ENCODE results near the gene CTDP1.

The CTDP1 gene

DNA sequence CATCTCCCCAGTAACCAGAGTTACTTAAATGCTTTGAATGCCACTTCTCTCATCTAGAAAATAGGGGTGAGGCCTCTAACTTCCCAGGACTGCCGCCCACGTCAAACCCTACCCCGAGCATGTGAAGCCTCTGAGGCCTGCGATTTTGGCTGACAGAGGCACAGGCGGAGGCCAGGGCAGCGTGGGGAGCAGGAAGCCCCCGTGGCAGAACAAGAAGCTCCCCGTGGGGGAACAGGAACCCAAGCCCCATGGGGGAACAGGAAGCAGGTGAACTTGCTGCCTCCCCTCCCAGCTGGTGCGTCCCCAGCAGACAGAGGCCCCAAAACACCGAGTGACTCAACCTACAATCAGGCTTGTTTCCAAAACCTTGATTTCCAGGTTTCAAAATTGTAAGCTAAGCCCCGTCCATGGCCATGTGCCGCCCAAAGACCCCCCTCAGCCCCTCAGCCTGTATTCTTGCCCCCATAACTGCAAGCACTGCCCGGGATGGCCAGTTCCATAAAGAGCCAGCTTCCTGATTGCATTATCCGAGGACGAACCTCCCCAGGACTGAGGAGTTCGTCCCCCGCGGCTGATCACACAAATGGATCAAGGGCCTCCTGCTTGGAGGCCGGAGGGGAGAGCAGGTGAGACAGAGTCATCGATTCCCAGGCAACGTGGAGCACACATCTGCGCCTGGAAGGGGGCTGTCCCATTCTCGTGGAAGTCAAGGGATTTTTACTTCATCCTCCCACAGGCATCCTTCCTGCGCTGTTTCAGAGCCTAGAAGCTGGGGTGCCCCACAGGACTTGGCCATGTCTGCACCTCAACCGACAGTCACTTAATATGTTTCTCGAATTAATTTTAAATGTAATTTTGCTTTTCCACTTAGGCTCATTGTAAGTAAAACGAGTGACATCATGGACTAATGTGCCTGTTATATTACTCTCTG lies 36.3 kb upstream of the CTDP1 start:
- DNase-seq (ENCODE audit: low read depth in 1 of 2, low spot score in 1 of 2) = no peak

DNA sequence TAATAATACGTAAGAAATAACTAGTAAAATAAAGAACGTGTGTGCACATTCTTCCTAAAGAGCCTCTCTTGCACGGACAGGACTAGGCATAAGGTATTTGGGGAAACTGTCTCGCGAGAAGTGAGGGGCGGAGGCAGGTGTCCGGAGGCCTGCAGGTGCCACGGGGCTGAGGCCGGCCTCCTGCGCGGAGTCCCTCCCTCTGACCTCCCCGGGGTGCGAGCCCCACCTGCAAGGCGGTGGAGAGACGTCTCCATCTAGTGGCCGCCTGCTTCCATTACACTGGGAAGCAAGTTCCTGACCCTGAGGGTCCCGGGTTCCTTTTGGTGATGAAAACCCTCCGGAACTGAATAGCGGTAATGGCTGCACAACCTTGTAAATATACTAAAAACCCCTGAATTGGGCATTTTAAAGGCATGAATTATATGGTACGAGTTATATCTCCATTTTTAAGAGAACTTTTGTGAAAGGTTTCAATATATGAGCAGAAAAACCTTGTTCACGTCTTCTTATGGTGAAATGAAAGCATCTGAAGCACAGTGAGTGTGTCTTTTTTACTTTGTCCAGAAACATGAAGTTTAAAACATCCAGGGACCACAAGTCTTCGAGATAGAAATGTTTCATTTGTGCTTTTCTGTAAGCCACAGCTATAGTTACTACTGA lies 35.5 kb upstream of the CTDP1 start:
- DNase-seq (ENCODE audit: low read depth in 1 of 2, low spot score in 1 of 2) = peak; percentile 41 to 52

DNA sequence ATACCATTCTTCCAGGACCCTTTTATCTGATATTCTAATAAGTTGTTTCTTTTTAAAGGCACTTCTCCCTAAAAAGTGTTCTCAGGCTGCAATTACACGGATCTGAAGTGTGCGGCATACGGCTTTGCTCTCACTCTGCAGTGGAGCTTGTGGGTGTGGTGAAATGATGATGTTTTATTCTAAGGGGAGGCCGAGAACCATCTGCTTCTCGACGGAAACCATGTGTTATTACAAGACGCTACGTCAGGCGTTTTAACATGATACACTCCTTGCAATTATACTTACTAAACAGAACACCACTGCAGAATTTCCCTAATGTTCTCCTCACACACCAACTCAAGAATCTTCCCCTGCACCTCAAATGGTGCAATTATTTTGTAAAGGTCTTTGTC lies 34.9 kb upstream of the CTDP1 start:
- DNase-seq (ENCODE audit: low read depth in 1 of 2, low spot score in 1 of 2) = no peak

DNA sequence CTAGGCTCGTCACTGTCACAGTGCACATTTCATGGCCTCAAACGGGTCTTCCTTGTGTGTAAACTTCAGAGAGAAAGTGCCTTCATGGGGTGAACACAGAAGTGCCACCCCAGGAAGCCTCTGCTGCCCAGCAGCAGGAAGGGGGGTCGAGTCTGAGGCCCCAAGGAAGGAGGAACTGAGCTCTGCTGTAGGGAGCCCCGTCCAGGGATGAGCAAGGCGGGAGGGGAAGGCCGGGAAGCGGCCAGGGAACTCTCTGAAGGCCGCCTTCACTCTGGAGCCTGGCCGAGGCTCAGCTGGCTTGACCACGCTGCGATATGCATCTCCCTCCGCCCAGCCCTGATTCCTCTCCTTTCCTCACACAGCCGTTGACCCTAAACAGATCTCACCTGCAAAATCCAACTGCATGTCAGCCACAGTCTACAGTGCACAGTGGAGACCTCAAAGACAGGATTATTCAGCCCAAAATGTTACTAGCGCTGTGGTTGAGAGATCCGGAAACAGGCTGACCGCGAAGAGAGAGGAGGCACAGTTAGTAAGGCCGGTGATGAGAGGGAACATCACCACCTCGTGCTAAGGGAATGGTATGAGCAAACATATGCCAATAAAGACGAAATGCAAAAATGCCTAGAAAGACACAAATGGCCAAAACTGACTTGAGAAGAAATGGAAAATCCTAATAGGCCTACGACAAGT lies 34.2 kb upstream of the CTDP1 start:
- no peak for DNase-seq (ENCODE audit: low read depth in 1 of 2, low spot score in 1 of 2)

DNA sequence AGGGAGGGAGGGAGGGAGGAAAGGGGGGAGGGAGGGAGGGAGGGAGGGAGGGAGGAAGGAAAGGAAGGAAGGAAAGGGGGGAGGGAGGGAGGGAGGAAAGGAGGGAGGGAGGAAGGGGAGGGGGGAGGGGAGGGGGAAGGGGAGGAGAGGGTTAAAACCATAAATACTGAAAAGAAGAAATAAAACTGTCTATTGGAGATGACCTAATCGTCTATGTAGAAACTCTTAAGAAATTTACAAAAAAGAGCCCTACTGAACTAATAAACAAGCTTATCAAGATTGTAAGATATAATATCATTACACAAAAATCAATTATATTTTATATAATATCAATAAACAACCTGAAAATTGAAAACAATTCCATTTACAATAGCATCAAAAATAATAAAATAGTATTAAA lies 32.3 kb upstream of the CTDP1 start:
- DNase-seq (ENCODE audit: low read depth in 1 of 2, low spot score in 1 of 2) = no peak

DNA sequence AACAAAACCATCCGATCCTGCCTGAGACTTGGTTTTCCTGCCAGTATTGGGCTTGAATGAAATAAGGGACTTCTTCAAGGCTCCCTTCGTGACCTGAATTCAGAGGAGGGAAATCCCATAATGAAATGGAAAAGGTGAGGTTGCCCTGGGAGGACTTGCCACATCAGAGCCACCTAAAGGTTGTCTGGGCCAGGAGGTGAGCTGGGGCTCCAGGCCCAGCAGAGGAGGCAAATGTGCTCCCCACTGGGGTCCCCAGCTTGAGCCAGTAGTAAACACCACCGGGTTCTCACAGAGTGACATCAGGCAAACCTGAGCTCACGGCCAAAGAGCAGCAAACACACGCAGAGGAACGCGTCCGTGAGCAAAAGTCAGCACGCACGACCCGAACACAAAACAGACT lies 28.6 kb upstream of the CTDP1 start:
- DNase-seq (ENCODE audit: low read depth in 1 of 2, low spot score in 1 of 2) = no peak

DNA sequence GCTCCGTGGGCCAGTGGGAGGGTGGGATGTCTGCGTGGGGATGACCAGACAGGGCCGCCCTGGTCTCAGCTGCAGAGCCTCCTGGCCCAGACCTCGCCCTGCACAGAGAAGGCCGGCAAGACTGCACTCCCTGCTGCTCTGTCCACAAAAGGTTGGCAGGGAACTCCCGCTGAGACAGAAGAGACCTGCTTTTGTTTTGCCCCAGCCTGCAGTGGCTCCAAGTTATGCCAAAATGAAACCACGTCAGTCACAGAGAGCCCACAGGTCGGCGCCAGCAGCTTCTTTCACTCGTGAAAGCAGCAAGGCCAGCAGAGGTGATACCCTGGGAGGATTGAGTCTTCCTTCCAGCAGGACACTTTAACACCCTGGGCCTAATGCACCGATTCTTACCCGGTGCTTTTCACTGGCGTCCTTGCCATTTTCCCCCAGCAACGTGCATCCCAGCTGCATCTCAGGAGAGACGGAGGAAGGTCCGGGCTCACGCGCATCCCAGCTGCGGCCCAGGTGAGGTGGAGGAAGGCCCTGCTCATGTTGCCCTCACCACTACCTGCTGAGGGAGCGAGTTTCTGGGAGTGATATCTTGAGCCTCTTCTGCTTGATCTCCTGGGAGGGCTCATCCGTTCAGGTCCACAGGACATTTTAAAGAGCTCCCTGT lies 22.1 kb upstream of the CTDP1 start:
- no peak for DNase-seq (ENCODE audit: low read depth in 1 of 2, low spot score in 1 of 2)

DNA sequence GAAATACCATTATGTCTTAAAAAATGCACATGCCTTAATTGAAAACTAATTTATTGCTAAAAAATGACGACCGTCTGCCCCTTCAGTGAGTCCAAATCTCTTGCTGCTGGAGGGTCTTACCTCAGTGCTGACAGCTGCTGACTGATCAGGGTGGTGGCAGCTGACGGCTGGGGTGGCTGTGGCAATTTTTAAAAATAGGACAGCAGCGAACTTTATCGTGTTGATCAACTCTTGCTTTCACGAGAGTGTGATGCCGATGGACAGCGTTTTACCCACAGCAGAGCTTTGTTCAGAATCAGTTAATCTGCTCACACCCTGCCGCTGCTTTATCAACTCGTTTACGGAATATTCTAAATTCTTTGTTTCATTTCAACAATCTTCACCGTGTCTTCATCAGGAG lies 21.2 kb upstream of the CTDP1 start:
- DNase-seq (ENCODE audit: low read depth in 1 of 2, low spot score in 1 of 2) = no peak

DNA sequence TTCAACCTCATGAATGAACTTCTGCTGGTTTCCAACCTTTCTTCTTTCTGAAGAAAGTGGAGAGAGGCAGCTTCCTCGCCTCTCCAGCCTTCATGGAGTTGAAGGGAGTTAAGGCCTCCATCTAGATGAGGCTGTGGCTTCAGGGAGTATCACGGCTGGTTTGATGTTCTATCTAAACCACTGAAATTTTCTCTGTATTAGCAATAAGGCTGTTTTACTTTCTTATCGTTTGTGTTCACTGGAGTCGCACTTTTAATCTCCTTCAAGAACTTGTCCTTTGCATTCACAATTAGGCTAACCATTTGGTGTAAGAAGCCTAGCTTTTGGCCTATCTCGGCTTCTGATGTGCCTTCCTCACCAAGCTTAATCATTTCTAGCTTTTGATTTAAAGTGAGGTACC lies 19.9 kb upstream of the CTDP1 start:
- no peak for DNase-seq (ENCODE audit: low read depth in 1 of 2, low spot score in 1 of 2)

DNA sequence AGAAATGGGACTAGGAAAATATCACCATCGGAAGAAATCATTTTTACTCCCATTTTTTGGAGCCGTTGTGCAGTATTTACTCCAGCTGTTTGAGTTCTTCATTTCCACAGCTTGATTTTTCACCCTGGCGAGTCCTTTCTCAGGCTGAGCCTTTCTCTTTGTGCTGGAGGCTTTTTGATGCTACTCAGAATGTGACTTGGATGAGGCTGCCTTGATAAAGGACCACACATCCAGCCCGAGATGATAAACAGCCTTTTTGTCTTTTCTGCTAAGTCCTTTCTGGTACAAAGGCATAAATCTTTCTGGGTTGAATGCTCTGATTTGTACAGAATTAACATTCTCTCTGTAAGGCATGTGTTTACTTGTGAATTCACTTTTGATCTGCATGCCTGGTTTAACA lies 17.6 kb upstream of the CTDP1 start:
- no peak for DNase-seq (ENCODE audit: low read depth in 1 of 2, low spot score in 1 of 2)

DNA sequence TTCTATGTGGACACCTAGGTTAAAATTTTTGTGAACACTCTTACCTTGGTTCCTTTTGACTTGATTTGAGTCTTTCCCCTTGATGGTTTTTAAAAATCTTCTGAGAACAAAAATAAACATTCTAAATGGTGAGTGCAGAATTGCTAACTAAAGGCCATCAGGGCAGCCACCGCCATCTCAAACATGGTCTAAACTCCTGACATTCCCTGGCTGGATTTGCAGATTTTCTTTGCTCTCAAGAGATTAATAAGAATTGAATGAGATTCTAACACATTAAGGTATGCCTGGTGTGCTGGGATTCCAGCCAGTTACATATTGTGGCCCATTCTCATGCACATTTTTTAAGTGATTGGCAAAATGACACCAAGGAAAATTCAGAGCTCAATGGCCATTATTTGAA lies 17.2 kb upstream of the CTDP1 start:
- no peak for DNase-seq (ENCODE audit: low read depth in 1 of 2, low spot score in 1 of 2)

DNA sequence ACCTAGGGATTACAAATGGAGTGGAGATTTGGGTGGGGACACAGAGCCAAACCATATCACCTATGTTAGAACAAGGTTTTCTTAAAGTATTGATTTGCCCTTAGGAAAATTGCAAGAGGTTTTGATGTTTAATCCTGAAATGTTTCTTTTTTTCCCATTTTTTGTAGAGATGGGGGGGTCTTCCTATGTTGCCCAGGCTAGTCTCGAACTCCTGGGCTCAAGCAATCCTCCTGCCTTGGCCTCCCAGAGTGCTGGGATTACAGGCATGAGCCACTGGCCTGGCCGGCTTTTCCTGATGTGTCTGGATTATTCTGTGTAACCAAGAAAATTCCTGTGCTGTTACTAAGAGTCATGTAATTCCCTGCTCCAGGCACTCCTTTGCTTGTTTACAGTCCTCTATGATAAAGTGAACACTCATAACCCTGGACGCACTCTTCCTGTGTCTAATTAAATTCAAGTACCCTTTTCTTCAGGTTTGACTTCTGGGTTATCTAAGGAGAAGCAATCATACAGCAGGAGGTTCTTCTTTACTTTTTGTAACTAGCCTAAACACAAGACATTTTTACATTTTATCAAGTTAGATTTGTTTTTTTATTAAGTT lies 15.0 kb upstream of the CTDP1 start:
- no peak for DNase-seq (ENCODE audit: low read depth in 1 of 2, low spot score in 1 of 2)

DNA sequence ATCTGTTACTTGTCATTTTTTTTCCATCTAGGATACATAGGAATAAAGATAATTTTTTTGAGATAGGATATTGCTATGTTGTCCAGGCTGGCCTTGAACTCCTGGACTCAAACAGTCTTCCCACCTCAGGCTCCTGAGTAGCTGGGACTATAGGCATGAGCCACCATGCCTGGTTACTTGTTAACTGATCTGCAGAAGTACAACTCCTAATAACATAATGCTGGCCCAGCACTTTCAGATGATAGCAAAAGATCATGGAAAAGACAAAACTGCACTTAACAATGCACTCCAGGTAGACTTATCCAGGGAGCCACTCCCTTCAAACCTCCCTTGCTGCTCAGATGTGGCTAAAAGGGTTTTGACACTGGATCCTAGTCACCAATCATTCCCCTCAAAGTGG lies 11.4 kb upstream of the CTDP1 start:
- no peak for DNase-seq (ENCODE audit: low read depth in 1 of 2, low spot score in 1 of 2)

DNA sequence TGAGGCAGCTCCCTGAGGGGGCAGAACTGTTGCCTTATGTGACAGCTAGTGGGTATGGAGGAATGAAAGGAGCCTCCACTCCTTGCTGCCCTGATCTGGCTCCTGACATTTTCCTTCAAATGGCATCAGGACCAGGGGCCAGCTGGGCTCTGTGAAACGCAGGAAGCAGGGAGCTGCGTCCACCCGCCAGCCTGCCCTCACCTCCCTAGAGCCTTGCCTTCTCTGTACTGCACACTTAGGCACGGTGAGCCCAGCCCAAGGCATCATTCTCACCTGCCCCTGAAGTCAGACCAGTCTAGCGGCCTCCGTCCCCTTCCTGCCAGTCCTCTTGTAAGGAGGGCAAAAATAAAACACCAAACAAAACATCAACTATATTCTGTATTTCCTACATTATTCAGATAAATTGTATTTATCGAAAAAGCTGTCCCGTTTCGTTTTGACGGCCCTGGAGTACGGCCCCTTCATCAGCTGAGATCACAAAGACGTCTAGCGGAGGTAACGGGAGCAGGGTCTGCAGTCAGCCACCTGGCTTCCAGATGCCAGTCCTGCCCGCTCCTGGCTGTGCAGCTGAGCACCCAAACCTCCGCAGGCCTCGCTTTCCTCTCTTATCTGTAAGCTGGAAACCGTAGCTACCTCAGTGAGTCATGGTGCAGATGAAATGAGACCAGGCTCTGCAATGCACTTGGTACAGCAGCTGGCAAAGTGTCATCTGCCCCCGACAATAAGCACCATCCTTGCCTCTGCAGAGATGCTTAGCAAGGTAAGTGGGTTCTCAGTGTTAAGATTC lies 6.9 kb upstream of the CTDP1 start:
- DNase-seq (ENCODE audit: low read depth in 1 of 2, low spot score in 1 of 2) = no peak

DNA sequence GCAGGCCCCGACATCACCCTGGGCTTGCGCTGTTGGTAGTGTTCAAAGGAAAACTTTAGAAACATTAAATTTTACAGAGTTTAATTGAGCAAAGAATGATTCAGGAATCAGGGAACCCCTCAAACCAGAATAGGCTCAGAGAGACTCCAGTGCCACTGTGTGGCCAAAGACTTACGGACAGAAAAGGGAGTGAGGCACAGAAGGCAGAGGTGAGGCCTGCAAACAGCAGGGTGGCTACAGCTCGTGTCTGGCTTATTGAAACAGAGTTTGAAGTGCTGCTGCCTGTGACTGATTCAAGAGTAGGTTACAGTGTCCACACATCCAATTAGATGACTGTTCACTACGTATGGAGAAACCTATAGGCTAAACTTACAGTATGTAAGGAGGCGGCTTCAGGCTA lies 2.4 kb upstream of the CTDP1 start:
- DNase-seq (ENCODE audit: low read depth in 1 of 2, low spot score in 1 of 2) = no peak

DNA sequence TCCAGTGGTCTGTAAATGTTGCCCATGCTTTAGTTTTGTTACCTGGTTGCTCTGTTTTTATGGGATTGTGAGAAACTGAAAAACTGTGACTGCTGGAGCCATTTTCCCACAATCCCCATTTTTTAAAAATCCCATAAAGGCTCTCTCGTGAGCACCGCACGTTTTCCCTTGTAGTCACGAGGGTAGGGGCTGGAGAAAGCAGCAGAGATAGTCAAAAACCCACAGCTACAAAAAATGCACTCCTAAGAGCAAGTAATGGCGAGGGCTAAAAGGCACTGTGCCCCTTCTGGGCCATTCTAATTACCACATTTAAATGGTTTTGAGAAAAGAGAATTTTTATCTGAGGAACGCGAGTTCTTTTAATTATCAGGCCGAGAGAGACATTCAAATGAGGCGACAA lies 1.8 kb upstream of the CTDP1 start:
- DNase-seq (ENCODE audit: low read depth in 1 of 2, low spot score in 1 of 2) = no peak

DNA sequence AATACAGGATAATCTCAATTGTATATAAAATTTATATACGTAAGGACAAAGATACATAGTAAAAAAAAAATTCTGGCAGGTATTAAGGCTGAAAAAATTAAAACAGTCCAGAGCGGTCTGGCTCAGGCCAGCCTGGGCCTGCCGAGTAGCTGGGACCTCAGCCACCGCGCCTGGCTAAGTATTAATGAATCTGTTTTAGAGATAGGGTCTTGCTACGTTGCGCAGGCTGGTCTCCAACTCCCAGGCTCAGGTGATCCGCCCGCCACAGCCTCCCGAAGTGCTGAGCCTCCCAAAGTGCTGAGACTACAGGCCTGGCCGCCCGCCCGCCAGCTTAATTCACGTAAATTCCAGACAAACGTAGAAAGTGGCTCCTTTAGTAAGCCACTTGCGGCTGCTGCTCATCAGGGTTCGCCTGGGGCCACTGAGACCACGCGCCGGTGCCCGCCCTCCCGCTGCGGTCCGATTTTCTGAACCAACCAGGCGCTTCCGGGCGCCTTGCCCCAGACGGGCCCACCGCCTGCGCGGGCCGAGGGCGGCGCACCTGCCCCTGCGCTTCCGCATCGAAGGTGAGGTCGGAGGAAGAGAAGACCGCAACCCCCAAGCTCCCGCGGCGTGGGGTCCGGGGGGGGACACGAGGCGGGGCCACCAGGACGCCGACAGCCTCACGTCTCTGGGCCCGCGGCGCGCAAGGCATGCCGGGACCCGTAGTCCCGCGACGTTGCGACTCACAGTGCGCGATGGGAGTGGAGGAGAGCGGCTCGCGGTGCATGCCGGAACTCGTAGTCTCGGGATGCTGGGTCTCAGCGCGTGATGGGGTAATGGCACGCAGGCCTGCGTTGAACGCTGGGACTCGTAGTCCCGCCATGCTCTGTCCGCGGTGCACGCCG lies 695 bp upstream of the CTDP1 start:
- DNase-seq (ENCODE audit: low read depth in 1 of 2, low spot score in 1 of 2) = peak; percentile 95 to 97

DNA sequence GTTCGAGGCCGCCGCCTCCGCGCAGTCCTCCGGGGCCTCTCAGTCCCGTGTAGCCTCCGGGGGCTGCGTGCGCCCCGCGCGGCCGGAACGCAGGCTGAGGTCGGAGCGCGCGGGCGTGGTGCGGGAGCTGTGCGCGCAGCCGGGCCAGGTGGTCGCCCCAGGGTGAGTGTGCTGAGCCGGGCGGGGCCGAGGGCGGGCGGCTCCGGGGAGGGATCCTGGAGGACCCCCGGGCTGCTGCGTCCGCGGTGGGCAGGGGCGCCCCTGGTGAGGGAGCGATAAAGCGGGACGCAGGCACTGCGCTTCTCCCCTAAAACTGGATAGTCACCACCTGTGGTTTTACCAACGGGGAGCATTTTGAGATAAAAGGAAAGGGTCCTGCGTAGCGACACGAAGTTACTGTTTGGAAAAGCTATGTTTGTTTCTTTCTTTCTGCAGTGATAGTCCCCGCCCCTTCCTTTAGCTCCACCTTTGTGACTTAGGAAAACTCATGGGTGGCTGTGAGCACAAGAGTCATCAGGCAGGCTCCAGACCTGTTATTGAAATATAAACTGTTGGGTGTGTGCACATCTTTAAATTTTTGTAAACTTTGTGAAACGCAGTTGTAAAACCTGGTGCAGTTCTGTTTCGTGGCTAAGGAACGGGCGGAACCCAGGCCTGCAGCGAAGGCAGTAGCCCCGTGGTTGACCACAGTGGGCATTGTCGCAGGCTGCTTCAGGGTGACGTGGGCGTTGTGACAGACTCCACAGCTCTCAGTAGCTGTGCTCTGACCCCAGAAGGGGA lies 687 bp downstream of the CTDP1 start:
- no peak for DNase-seq (ENCODE audit: low read depth in 1 of 2, low spot score in 1 of 2)

DNA sequence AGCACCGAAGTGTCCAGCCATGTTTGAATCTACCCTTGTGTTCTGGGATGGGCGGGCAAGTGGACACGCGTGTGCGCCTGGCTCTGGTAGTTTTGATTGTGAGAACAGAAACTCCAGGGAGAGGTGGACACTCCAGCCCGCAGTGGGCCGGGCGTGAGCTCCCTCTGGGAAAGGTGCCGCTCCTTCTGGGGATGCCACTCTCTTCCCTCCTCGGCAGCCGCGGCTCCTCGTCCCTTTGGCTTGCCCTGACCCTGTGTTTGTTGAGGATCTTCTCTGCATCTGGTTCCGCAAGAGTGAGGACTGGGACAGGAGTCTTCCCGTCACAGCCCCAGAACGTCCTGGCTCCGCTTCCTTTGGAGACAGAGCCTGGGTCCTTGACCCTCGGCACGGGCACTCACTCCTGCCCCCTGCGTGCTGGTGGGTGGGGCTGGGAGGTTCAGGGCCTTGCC lies 1.3 kb downstream of the CTDP1 start:
- DNase-seq (ENCODE audit: low read depth in 1 of 2, low spot score in 1 of 2) = no peak

All from activated T-helper 1 cell treated with anti-CD3 and anti-CD28 coated beads, Interleukin-2, amount 50 U/mL, for 16 hours (primary cell).